Measurements from ENCODE around the gene NECTIN4. TPM values are rescaled to one million over a fixed set of nuclear protein-coding genes. Genes with fewer than 3 reads are reported as not detected.

The NECTIN4 gene
- total RNA-seq, 4 donors from 2014 or later = 0.27 TPM; not detected in 3

GRCh38 chr1:161132410-161133219 lies 43.3 kb upstream of the NECTIN4 start, which contains the start of gene DEDD:
Gene DEDD (minus strand): TSS chr1:161132667. CDS start chr1:161124462, 8,205 bp downstream.
- peak; percentile 96 for DNase-seq
- intact Hi-C loops (cut with DNase I) = no loop called here
- TF ChIP-seq CTCF (IDR thresholded peaks at IDR 0.05) = peak in 1 of 6 experiments; percentile 16
- TF ChIP-seq POLR2A (IDR thresholded peaks at IDR 0.05) = peak in 1 of 2 donors; percentile 54
- Histone ChIP-seq H3K27ac (peak within 1 kb of the TSS; percentile 86 to 98 (median 89)), H3K27me3 (no peaks in the 10 kb centered on the region), H3K9me3 (no peaks in the 10 kb centered on the region), H3K36me3 (peaks cover 6 to 9% of the 10 kb centered on the region in 2 donors), H3K4me3 (replicated peaks in 1 of 3) (peak within 1 kb of the TSS; percentile 55 to 82 (median 72)), H3K4me1 (peaks cover 20 to 28% of the 10 kb centered on the region in 2 donors)
- 0% methylated on average over 26 to 35 of the region's 68 CpGs for WGBS, 2 donors

DNA sequence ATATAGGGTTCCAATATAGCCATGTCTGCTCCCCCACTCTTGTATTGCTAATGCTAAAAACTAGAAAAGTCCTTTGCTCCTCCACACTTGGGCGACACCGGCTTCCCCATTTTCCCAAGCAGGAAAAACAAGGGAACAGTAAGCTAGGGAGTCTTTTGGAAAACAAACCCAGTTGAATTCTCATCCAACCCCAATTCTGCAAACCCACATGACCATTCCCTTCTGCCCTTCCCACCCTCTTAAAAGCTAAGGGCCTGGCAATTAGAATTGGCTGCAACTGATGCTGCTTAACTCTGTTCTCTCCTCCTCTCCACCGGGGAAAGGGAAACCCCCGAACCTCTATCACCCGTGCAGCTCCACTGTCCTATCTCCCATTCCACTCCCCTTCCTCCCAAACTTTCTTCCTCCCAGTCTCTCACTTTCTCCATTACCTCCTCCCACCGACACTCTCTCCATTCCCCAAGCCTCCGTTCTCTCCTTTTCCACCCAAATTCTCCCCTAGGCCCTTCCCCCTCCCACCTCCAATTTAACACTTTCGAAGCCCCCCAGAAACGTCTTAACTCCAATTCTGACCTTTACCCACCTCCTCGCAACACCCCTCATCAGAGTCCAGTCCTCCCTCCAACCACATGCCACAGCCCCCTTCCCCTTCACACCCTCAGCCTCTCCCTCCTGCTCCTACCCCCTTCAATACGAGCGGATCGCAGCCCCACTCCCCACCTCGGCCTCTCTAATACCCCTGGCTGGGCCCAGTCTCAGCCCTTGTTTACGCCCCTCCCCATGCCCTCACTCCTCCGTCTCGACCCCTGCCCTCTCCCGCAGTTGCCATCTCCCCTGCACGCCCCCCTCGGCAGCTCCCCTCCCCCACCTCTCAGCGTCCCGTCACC lies 42.4 kb upstream of the NECTIN4 start:
- Histone ChIP-seq H3K27ac (peak overlapping the region; percentile 86 to 98 (median 89)), H3K27me3 (no peaks in the 10 kb centered on the region), H3K36me3 (peaks cover 10% of the 10 kb centered on the region in 2 donors), H3K4me3 (replicated peaks in 1 of 3) (peak overlapping the region; percentile 55 to 82 (median 72)), H3K4me1 (peaks cover 20 to 28% of the 10 kb centered on the region in 2 donors), H3K9me3 (no peaks in the 10 kb centered on the region)
- TF ChIP-seq CTCF (IDR thresholded peaks at IDR 0.05) = no peak
- peak in 1 of 2 donors; percentile 12 for TF ChIP-seq POLR2A (IDR thresholded peaks at IDR 0.05)
- DNase-seq = peak; percentile 31 to 35
- intact Hi-C loops (cut with DNase I) = no loop called here
- WGBS, 2 donors = 2 to 3% methylated on average over 22 of the region's 22 CpGs

DNA sequence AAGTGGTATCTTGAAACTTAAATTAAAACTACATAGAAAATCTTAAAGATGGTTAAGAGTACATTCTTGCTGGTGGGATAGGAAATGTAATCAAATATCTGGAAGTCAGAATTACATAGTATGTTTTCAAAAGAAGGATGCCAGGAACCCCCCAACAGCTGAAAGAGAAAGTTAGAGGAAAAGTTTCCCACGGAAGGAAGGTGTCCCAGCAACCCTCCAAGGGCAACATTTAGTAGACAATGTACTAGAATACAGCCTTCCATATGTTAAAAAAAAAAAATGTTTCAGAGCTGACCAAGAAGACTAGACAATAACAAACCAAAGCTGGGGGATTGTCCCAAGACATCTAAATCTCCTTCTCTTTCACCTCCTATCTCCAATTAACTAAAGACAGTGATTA lies 40.9 kb upstream of the NECTIN4 start:
- no peak overlapping the region for H3K4me3 ChIP-seq (replicated peaks in 1 of 3)
- H3K9me3 ChIP-seq = no peaks in the 10 kb centered on the region
- TF ChIP-seq CTCF (IDR thresholded peaks at IDR 0.05) (no peak), POLR2A (IDR thresholded peaks at IDR 0.05) (no peak)
- no peak for DNase-seq
- peaks cover 20 to 28% of the 10 kb centered on the region in 2 donors for H3K4me1 ChIP-seq
- H3K27me3 ChIP-seq = no peaks in the 10 kb centered on the region
- intact Hi-C loops (cut with DNase I) = no loop called here
- H3K27ac ChIP-seq = no peak overlapping the region
- H3K36me3 ChIP-seq = peaks cover 10% of the 10 kb centered on the region in 2 donors
- 61 to 65% methylated on average over 1 of the region's 1 CpG for WGBS, 2 donors

- Histone ChIP-seq H3K27ac (no peak overlapping the region), H3K36me3 (peaks cover 18 to 19% of the 10 kb centered on the region in 2 donors)
Measured at GRCh38 chr1:161128591-161129420, 39.4 kb upstream of the NECTIN4 start.

More at GRCh38 chr1:161128591-161129420, 39.4 kb upstream of the NECTIN4 start:
- H3K27me3 ChIP-seq = no peaks in the 10 kb centered on the region
- DNase-seq = no peak
- H3K4me3 ChIP-seq (replicated peaks in 1 of 3) = no peak overlapping the region
- 95 to 97% methylated on average over 4 of the region's 4 CpGs for WGBS, 2 donors
- TF ChIP-seq CTCF (IDR thresholded peaks at IDR 0.05) (no peak), POLR2A (IDR thresholded peaks at IDR 0.05) (no peak)
- intact Hi-C loops (cut with DNase I) = no loop called here
- H3K4me1 ChIP-seq = peaks cover 15 to 22% of the 10 kb centered on the region in 2 donors
- H3K9me3 ChIP-seq = no peaks in the 10 kb centered on the region
